PC-3 (cell line): ENCODE results near the gene SYNPO. TPM values are rescaled to one million over a fixed set of nuclear protein-coding genes. Genes with fewer than 3 reads are reported as not detected.

Source experiments
- ATAC-seq: fragments of 200-7000 bp; cut with Tn5 transposase; 2 replicates; pipeline ENCODE4 v1.9.1; 2020; ENCODE audit warnings: mild to moderate bottlenecking, moderate library complexity
- BruUV-seq: library from RNA; stranded (reverse); fragments of 400-500 nt; replicated peaks from 2 replicates; lab custom pipeline; 2021; lab: Mats Ljungman, UMichigan
- CTCF ChIA-PET: fragments of 300-600 bp; sonication (Branson Sonifier 250); formaldehyde crosslinking; loops from one replicate; lab custom pipeline; 2022; ENCODE audit warnings: antibody characterized with exemption; lab: Charles Lee
- POLR2A ChIA-PET: fragments of 300-600 bp; sonication (Branson Sonifier 250); formaldehyde crosslinking; loops from one replicate; lab custom pipeline; 2022; ENCODE audit warnings: antibody characterized with exemption; ENCODE audit not compliant: unreplicated experiment; lab: Charles Lee
- DNase-seq: peaks from one replicate; pipeline ENCODE4 v3.0.0-alpha.2; 2015
- H2AFZ ChIP-seq: fragments of 300-600 bp; sonication (generic); 2 replicates; pipeline ENCODE4 v1.6.0; 2016; ENCODE audit warnings: antibody characterized with exemption, low read length
- H3F3A ChIP-seq: fragments of 300-600 bp; sonication (generic); one replicate; pipeline ENCODE4 v1.6.0; 2017; ENCODE audit warnings: antibody characterized with exemption, low read length, control low read depth, mild to moderate bottlenecking; ENCODE audit not compliant: unreplicated experiment
- H3K27ac ChIP-seq: fragments of 300-600 bp; sonication (generic); 2 replicates; pipeline ENCODE4 v1.5.1; 2016; ENCODE audit warnings: mild to moderate bottlenecking, low read length
- H3K27me3 ChIP-seq: fragments of 300-600 bp; sonication (generic); 2 replicates; pipeline ENCODE4 v1.6.1; 2016; ENCODE audit warnings: low read length, mixed read lengths
- H3K36me3 ChIP-seq: fragments of 300-600 bp; sonication (generic); 2 replicates; pipeline ENCODE4 v1.6.1; 2016; ENCODE audit warnings: low read depth, mixed run types, low read length, mixed read lengths
- H3K4me1 ChIP-seq: fragments of 300-600 bp; sonication (generic); 2 replicates; pipeline ENCODE4 v1.5.1; 2016; ENCODE audit warnings: low read length; ENCODE audit not compliant: insufficient read depth
- H3K4me2 ChIP-seq: fragments of 300-600 bp; sonication (generic); 2 replicates; pipeline ENCODE4 v1.6.0; 2016; ENCODE audit warnings: low read length
- H3K4me3 ChIP-seq: fragments of 300-600 bp; sonication (generic); 2 replicates; pipeline ENCODE4 v1.5.1; 2016; ENCODE audit warnings: mild to moderate bottlenecking, low read length, mixed read lengths
- H3K79me2 ChIP-seq: fragments of 300-600 bp; sonication (generic); 2 replicates; pipeline ENCODE4 v1.6.1; 2017; ENCODE audit warnings: low read length, mixed read lengths
- H3K9ac ChIP-seq: fragments of 300-600 bp; sonication (generic); 2 replicates; pipeline ENCODE4 v1.6.0; 2016; ENCODE audit warnings: mild to moderate bottlenecking, low read length
- H3K9me2 ChIP-seq: fragments of 300-600 bp; sonication (generic); replicated peaks from 2 replicates; pipeline ENCODE4 v1.6.1; 2016; ENCODE audit warnings: mixed run types, low read length, mixed read lengths
- H3K9me3 ChIP-seq: fragments of 300-600 bp; sonication (generic); 2 replicates; pipeline ENCODE4 v1.6.1; 2016; ENCODE audit warnings: low read length, mixed read lengths
- H4K20me1 ChIP-seq: fragments of 300-600 bp; sonication (generic); 2 replicates; pipeline ENCODE4 v1.6.1; 2016; ENCODE audit warnings: low read length, mixed read lengths
- CTCF ChIP-seq: fragments of 300-600 bp; sonication (generic); conservative IDR thresholded peaks from 2 replicates; pipeline ENCODE4 v1.5.1; 2017; ENCODE audit warnings: antibody characterized with exemption, low read depth, mild to moderate bottlenecking, low read length
- EZH2 ChIP-seq: fragments of 300-600 bp; sonication (generic); IDR thresholded peaks from one replicate; pipeline ENCODE4 v1.6.1; 2017; ENCODE audit warnings: antibody characterized with exemption, mild to moderate bottlenecking, low read length; ENCODE audit not compliant: unreplicated experiment
- EZH2phosphoT487 ChIP-seq: fragments of 300-600 bp; sonication (generic); IDR thresholded peaks from 2 replicates; pipeline ENCODE4 v1.6.1; 2018; ENCODE audit warnings: mild to moderate bottlenecking, antibody characterized with exemption, low read length, borderline replicate concordance
- intact Hi-C: fragments of 100-400 bp; cut with micrococcal nuclease; formaldehyde crosslinking; loops from 2 replicates; pipeline ENCODE4 v1.9.0; 2023
- total RNA-seq: library from RNA; depleted of rRNA; stranded (reverse); fragments of >200 nt; gene quantifications from 2 replicates; pipeline ENCODE4 v1.2.3, GENCODE V29; 2014

Gene SYNPO
- total RNA-seq, 1 experiment from 2014 or later: 5.3 TPM

DNA sequence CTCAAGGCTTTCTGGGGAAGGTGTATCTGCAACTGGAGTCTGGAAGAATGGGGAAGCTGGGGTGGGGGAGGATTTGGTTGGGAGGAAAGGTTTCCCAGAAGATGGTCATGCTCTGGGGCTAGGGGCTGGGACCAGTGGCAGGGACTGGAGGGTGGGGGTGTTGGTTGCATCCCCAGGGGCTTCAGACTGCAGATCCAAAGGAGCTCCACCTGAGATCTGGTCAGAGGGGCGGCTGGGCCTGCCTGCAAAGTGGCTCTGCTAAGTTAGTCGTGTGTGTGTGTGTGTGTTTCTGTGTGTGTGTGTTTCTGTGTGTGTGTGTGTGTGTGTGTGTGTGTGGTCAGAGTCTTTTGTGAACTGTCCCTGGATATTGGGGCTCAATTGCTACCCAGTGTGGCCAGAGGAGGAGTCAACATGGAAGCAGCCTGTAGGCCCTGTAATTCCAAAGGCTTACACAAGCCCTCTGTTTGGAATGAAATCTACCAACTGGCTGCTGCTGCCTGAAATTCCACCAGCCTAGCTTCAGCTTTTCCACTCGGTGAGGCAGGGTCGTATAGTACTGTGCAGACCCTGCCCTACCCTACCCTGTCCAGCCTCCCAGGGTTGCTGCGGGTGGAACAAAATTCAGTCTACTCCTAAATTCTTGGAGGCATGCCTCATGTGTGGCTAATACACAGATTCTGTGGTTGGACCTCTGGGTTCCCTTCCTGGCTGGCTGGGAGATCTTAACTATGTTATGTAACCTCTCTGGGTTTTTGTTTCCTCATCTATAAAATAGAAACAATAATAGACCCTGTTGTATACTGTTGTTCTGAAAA is 12.5 kb upstream of the SYNPO start:
- DNase-seq (no peak), ATAC-seq (no peak)
- H3K4me2 ChIP-seq: no peak overlapping the region
- no peaks in the 10 kb centered on the region for H3K36me3 ChIP-seq
- no peak overlapping the region for H3K4me3 ChIP-seq
- H3K4me1 ChIP-seq: peaks cover 15% of the 10 kb centered on the region
- no peaks in the 10 kb centered on the region for H3K9me3 ChIP-seq
- no peak overlapping the region for H2AFZ ChIP-seq
- H3F3A ChIP-seq: no peaks in the 10 kb centered on the region
- no peaks in the 10 kb centered on the region for H3K27me3 ChIP-seq
- no TSS peak for BruUV-seq
- H3K79me2 ChIP-seq: no peaks in the 10 kb centered on the region
- ChIA-PET CTCF (no interaction called here), POLR2A (no interaction called here)
- intact Hi-C loops: no loop called here
- no peaks in the 10 kb centered on the region for H4K20me1 ChIP-seq
- no peak overlapping the region for H3K27ac ChIP-seq
- no peak overlapping the region for H3K9ac ChIP-seq
- TF ChIP-seq EZH2phosphoT487 (no peak), EZH2 (no peak), CTCF (no peak)
- no peaks in the 10 kb centered on the region for H3K9me2 ChIP-seq

DNA sequence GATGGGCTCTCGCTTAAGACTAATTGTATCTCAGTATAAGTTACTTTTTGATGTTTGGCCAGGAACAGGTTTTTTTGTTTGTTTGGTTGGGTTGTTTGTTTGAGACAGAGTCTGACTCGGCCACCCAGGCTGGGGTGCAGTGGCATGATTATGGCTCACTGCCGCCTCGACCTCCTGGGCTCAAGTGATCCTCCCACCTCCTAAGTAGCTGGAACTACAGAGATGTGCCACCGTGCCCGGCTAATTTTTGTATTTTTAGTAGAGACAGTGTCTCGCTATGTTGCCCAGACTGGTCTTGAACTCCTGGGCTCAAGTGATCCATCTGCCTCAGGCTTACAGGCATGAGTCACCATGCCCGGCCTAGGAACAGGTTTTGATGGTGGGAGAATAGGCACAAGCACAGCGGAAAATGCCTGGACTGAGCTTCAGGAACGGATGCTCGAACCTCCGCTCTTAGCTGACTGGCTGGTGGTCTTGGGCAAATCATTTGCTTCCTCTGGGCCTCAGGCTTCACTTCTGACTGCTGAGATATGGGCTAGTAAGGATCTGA is 11.4 kb upstream of the SYNPO start:
- POLR2A ChIA-PET: no interaction called here
- no peak overlapping the region for H3K4me3 ChIP-seq
- no peaks in the 10 kb centered on the region for H3K9me2 ChIP-seq
- no peaks in the 10 kb centered on the region for H3F3A ChIP-seq
- no peaks in the 10 kb centered on the region for H3K9me3 ChIP-seq
- no peak overlapping the region for H3K27ac ChIP-seq
- H3K9ac ChIP-seq: no peak overlapping the region
- BruUV-seq: no TSS peak
- no peak for ATAC-seq
- DNase-seq: peak; percentile 54
- CTCF ChIA-PET: interaction anchor here (0.6 kb wide), 1 partner anchor 376 kb away, joined by 3 read pairs; no protein-coding TSS in a partner anchor
- H4K20me1 ChIP-seq: no peaks in the 10 kb centered on the region
- H3K4me1 ChIP-seq: peaks cover 19% of the 10 kb centered on the region
- no peak overlapping the region for H3K4me2 ChIP-seq
- TF ChIP-seq EZH2: no peak
- TF ChIP-seq EZH2phosphoT487: no peak
- TF ChIP-seq CTCF: no peak
- intact Hi-C loops: no loop called here
- H2AFZ ChIP-seq: no peak overlapping the region
- no peaks in the 10 kb centered on the region for H3K36me3 ChIP-seq
- no peaks in the 10 kb centered on the region for H3K27me3 ChIP-seq
- H3K79me2 ChIP-seq: no peaks in the 10 kb centered on the region

GRCh38 chr5:150630016-150630415 is 10.4 kb upstream of the SYNPO start:
- TF ChIP-seq CTCF: no peak
- TF ChIP-seq EZH2phosphoT487: no peak
- no peak for TF ChIP-seq EZH2
- CTCF ChIA-PET: no interaction called here
- H3F3A ChIP-seq: no peaks in the 10 kb centered on the region

More at GRCh38 chr5:150630016-150630415, 10.4 kb upstream of the SYNPO start:
- no peaks in the 10 kb centered on the region for H3K9me2 ChIP-seq
- H3K4me2 ChIP-seq: no peak overlapping the region
- no peaks in the 10 kb centered on the region for H3K9me3 ChIP-seq
- DNase-seq: no peak
- H2AFZ ChIP-seq: no peak overlapping the region
- intact Hi-C loops: no loop called here
- H3K36me3 ChIP-seq: no peaks in the 10 kb centered on the region
- H3K9ac ChIP-seq: no peak overlapping the region
- H4K20me1 ChIP-seq: no peaks in the 10 kb centered on the region
- H3K4me1 ChIP-seq: peaks cover 13% of the 10 kb centered on the region
- H3K27me3 ChIP-seq: no peaks in the 10 kb centered on the region
- no peak overlapping the region for H3K27ac ChIP-seq
- no peaks in the 10 kb centered on the region for H3K79me2 ChIP-seq
- no peak overlapping the region for H3K4me3 ChIP-seq
- BruUV-seq: no TSS peak
- no peak for ATAC-seq
- POLR2A ChIA-PET: no interaction called here
